GM23338 (cell line): ENCODE data around the gene NQO1. TPM values are rescaled to one million over a fixed set of nuclear protein-coding genes. Genes with fewer than 3 reads are reported as not detected.

Experiments used
- ATAC-seq: fragments of 200-7000 bp; cut with Tn5 transposase; 3 replicates; pipeline ENCODE4 v1.9.1; 2020
- DNase-seq: peaks from one replicate; pipeline ENCODE4 v3.0.0-alpha.2; 2015; ENCODE audit warnings: low spot score
- H2AFZ ChIP-seq: fragments of 200-600 bp; sonication (generic); 2 replicates; pipeline ENCODE4 v1.8.0; 2016; ENCODE audit warnings: antibody characterized with exemption, mild to moderate bottlenecking, moderate library complexity
- H3F3A ChIP-seq: fragments of 200-600 bp; sonication (generic); replicated peaks from 2 replicates; pipeline ENCODE4 v1.8.0; 2017; ENCODE audit warnings: antibody characterized with exemption, mixed run types, low read depth
- H3K27ac ChIP-seq: fragments of 200-600 bp; sonication (generic); 2 replicates; pipeline ENCODE4 v1.6.1; 2016; ENCODE audit warnings: low read depth
- H3K27me3 ChIP-seq: fragments of 200-600 bp; sonication (generic); 2 replicates; pipeline ENCODE4 v1.8.0; 2016; ENCODE audit warnings: mild to moderate bottlenecking, mixed run types, moderate library complexity; ENCODE audit not compliant: insufficient read depth
- H3K36me3 ChIP-seq: fragments of 200-600 bp; sonication (generic); 2 replicates; pipeline ENCODE4 v1.8.0; 2016; ENCODE audit warnings: mild to moderate bottlenecking; ENCODE audit not compliant: insufficient read depth
- H3K4me1 ChIP-seq: fragments of 200-600 bp; sonication (generic); 2 replicates; pipeline ENCODE4 v1.8.0; 2016; ENCODE audit warnings: mild to moderate bottlenecking, moderate library complexity; ENCODE audit not compliant: insufficient read depth
- H3K4me2 ChIP-seq: fragments of 200-600 bp; sonication (generic); 2 replicates; pipeline ENCODE4 v1.7.1; 2017; ENCODE audit warnings: mixed run types
- H3K4me3 ChIP-seq: fragments of 200-600 bp; sonication (generic); 2 replicates; pipeline ENCODE4 v1.6.1; 2016; ENCODE audit warnings: mixed run types
- H3K79me2 ChIP-seq: fragments of 200-600 bp; sonication (generic); replicated peaks from 2 replicates; pipeline ENCODE4 v1.8.0; 2017; ENCODE audit warnings: mild to moderate bottlenecking; ENCODE audit not compliant: insufficient read depth
- H3K9me2 ChIP-seq: fragments of 200-600 bp; sonication (generic); 2 replicates; pipeline ENCODE4 v1.8.0; 2017; ENCODE audit not compliant: insufficient read depth
- H4K20me1 ChIP-seq: fragments of 200-600 bp; sonication (generic); replicated peaks from 2 replicates; pipeline ENCODE4 v1.8.0; 2017; ENCODE audit warnings: mild to moderate bottlenecking; ENCODE audit not compliant: insufficient read depth
- H3K27ac Mint-ChIP-seq: 2 replicates; pipeline ENCODE4 v1.8.0; 2020; ENCODE audit warnings: inconsistent platforms, mild to moderate bottlenecking, moderate library complexity, mixed read lengths
- H3K27me3 Mint-ChIP-seq: 3 replicates; pipeline ENCODE4 v1.8.0; 2022; ENCODE audit warnings: low read depth, mild to moderate bottlenecking, moderate library complexity, mixed read lengths, inconsistent platforms; ENCODE audit not compliant: insufficient read depth, poor library complexity
- H3K36me3 Mint-ChIP-seq: 3 replicates; pipeline ENCODE4 v1.8.0; 2021; ENCODE audit warnings: low read depth, mild to moderate bottlenecking, inconsistent platforms, moderate library complexity, mixed read lengths
- H3K4me1 Mint-ChIP-seq: 3 replicates; pipeline ENCODE4 v1.8.0; 2020; ENCODE audit warnings: mild to moderate bottlenecking, inconsistent platforms, mixed read lengths
- H3K4me3 Mint-ChIP-seq: 3 replicates; pipeline ENCODE4 v1.8.0; 2021; ENCODE audit warnings: moderate library complexity, mild to moderate bottlenecking, inconsistent platforms, mixed read lengths
- H3K9me3 Mint-ChIP-seq: 3 replicates; pipeline ENCODE4 v1.8.0; 2020; ENCODE audit warnings: moderate library complexity, mild to moderate bottlenecking, inconsistent platforms, mixed read lengths
- CREB1 ChIP-seq: fragments of 250-450 bp; sonication (Bioruptor Pico); IDR thresholded peaks from 2 replicates; pipeline ENCODE4 v1.5.0; 2020; ENCODE audit warnings: low read depth, mild to moderate bottlenecking, moderate library complexity
- CTCF ChIP-seq, 2 experiments: fragments of 200-600 bp in 1 of 2; sonication (generic) in 1 of 2; conservative IDR thresholded peaks; 2 replicates each; pipeline versions ENCODE4 v1.5.1 to v1.6.1; 2016 to 2017; ENCODE audit warnings: antibody characterized with exemption in 2 of 2, low read depth in 2 of 2, mild to moderate bottlenecking in 2 of 2, moderate library complexity in 1 of 2
- ETS1 ChIP-seq: IDR thresholded peaks from 2 replicates; pipeline ENCODE4 v1.6.1; 2016; ENCODE audit warnings: antibody characterized with exemption
- EZH2phosphoT487 ChIP-seq: fragments of 200-600 bp; sonication (generic); IDR thresholded peaks from one replicate; pipeline ENCODE4 v1.8.1; 2018; ENCODE audit warnings: antibody characterized with exemption; ENCODE audit not compliant: unreplicated experiment
- JUNB ChIP-seq: IDR thresholded peaks from one replicate; pipeline ENCODE4 v1.6.1; 2016; ENCODE audit warnings: antibody characterized with exemption; ENCODE audit not compliant: unreplicated experiment
- NANOG ChIP-seq: IDR thresholded peaks from 2 replicates; pipeline ENCODE4 v1.6.1; 2016; ENCODE audit warnings: antibody characterized with exemption, borderline replicate concordance
- POLR2AphosphoS5 ChIP-seq: IDR thresholded peaks from 2 replicates; pipeline ENCODE4 v1.6.1; 2016; ENCODE audit warnings: antibody characterized with exemption, low read depth
- STAT1 ChIP-seq: IDR thresholded peaks from one replicate; pipeline ENCODE4 v1.6.1; 2016; ENCODE audit warnings: antibody characterized with exemption; ENCODE audit not compliant: unreplicated experiment
- ZNF114 ChIP-seq: fragments of 250-450 bp; sonication (Bioruptor Pico); IDR thresholded peaks from 2 replicates; pipeline ENCODE4 v1.5.0; 2020; ENCODE audit warnings: mild to moderate bottlenecking, moderate library complexity
- ZNF331 ChIP-seq: fragments of 250-450 bp; sonication (Bioruptor Pico); IDR thresholded peaks from 2 replicates; pipeline ENCODE4 v1.5.0; 2020; ENCODE audit warnings: low read depth, mild to moderate bottlenecking, moderate library complexity
- ZNF462 ChIP-seq: fragments of 250-450 bp; sonication (Bioruptor Pico); IDR thresholded peaks from 2 replicates; pipeline ENCODE4 v1.5.0; 2020; ENCODE audit warnings: mild to moderate bottlenecking, moderate library complexity
- polyA plus RNA-seq: library from polyadenylated mRNA; unstranded; fragments of >200 nt; fragmentation: Nextera tagmentation; extraction: Ambion mirVana; gene quantifications from 2 replicates; pipeline ENCODE4 v1.2.1, GENCODE V29; 2016
- total RNA-seq: library from RNA; depleted of rRNA; stranded (reverse); fragments of >200 nt; shearing (Covaris generic); gene quantifications from 2 replicates; pipeline ENCODE4 v1.2.3, GENCODE V29; 2014
- TF ChIP-seq, protein P1 (sequence below): IDR thresholded peaks from one replicate; pipeline ENCODE4 v1.6.1; 2018; ENCODE audit warnings: antibody characterized with exemption; ENCODE audit not compliant: unreplicated experiment

The NQO1 gene
- total and polyA plus RNA-seq, 2 experiments from 2014 or later: 80.9 to 86.3 TPM

DNA sequence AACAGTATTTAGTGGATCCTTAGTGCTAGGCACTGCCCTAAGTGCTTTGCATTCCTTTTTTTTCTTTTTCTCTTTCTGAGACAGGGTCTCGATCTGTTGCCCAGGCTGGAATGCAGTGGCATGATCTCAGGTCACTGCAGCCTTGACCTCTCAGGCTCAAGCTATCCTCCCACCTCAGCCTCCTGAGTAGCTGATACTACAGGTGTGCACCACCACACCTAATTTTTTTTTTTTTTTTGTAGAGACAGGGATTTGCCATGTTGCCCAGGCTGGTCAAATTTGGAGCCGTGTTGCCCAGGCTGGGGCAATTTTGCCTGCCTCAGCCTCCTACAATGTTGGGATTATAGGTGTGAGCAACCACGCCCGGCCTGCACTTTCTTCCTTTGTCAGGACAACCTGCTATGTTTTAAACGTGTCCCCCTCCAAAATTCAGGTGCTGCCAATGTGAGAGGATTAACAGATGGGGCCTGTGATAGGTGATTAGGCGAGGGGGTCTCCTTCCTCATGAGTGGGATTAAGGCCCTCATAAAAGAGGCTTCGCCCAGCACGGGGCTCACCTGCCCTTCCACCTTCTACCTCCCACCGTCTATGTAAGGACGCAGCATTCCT lies 5.4 kb downstream of the NQO1 start:
- Mint-ChIP-seq H3K4me3 (no peak overlapping the region), H3K36me3 (peaks cover 4% of the 10 kb centered on the region; the same call in 2 of the 3 replicates), H3K4me1 (peaks cover 14% of the 10 kb centered on the region), H3K27ac (no peak overlapping the region), H3K9me3 (no peaks in the 10 kb centered on the region), H3K27me3 (peaks cover 5% of the 10 kb centered on the region)
- Histone ChIP-seq H3K9me2 (no peaks in the 10 kb centered on the region), H3K27me3 (no peaks in the 10 kb centered on the region), H4K20me1 (no peaks in the 10 kb centered on the region; the same call in 1 of the 2 replicates), H3K4me1 (peaks cover 13% of the 10 kb centered on the region), H2AFZ (no peak overlapping the region), H3K79me2 (peaks cover 31% of the 10 kb centered on the region), H3K4me2 (no peak overlapping the region), H3K36me3 (peaks cover 3% of the 10 kb centered on the region; the same call in 1 of the 2 replicates), H3F3A (peaks cover 13% of the 10 kb centered on the region; the same call in 1 of the 2 replicates), H3K4me3 (no peak overlapping the region), H3K27ac (no peak overlapping the region)
- TF ChIP-seq ZNF114 (CRISPR knock-in tag) (no peak), CREB1 (CRISPR knock-in tag) (no peak), NANOG (no peak), CTCF (conservative IDR thresholded peaks at IDR 0.05; ENCODE audit: low read depth in 2 of 2) (no peak), STAT1 (no peak), JUNB (no peak), ETS1 (no peak), EZH2phosphoT487 (no peak), ZNF462 (CRISPR knock-in tag) (no peak), POLR2AphosphoS5 (no peak), ZNF331 (CRISPR knock-in tag) (no peak)
- TF ChIP-seq, protein P1, sequence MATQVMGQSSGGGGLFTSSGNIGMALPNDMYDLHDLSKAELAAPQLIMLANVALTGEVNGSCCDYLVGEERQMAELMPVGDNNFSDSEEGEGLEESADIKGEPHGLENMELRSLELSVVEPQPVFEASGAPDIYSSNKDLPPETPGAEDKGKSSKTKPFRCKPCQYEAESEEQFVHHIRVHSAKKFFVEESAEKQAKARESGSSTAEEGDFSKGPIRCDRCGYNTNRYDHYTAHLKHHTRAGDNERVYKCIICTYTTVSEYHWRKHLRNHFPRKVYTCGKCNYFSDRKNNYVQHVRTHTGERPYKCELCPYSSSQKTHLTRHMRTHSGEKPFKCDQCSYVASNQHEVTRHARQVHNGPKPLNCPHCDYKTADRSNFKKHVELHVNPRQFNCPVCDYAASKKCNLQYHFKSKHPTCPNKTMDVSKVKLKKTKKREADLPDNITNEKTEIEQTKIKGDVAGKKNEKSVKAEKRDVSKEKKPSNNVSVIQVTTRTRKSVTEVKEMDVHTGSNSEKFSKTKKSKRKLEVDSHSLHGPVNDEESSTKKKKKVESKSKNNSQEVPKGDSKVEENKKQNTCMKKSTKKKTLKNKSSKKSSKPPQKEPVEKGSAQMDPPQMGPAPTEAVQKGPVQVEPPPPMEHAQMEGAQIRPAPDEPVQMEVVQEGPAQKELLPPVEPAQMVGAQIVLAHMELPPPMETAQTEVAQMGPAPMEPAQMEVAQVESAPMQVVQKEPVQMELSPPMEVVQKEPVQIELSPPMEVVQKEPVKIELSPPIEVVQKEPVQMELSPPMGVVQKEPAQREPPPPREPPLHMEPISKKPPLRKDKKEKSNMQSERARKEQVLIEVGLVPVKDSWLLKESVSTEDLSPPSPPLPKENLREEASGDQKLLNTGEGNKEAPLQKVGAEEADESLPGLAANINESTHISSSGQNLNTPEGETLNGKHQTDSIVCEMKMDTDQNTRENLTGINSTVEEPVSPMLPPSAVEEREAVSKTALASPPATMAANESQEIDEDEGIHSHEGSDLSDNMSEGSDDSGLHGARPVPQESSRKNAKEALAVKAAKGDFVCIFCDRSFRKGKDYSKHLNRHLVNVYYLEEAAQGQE: no peak
- no peak for DNase-seq
- ATAC-seq: no peak
